ENCODE results near the gene TUT7. TPM values are rescaled to one million over a fixed set of nuclear protein-coding genes. Genes with fewer than 3 reads are reported as not detected.
"Not testable (repeated sequence)": the region's sequence is repeated elsewhere in the genome, so short reads cannot be mapped to it uniquely, and the experiment has no call there.

Gene TUT7, protein sequence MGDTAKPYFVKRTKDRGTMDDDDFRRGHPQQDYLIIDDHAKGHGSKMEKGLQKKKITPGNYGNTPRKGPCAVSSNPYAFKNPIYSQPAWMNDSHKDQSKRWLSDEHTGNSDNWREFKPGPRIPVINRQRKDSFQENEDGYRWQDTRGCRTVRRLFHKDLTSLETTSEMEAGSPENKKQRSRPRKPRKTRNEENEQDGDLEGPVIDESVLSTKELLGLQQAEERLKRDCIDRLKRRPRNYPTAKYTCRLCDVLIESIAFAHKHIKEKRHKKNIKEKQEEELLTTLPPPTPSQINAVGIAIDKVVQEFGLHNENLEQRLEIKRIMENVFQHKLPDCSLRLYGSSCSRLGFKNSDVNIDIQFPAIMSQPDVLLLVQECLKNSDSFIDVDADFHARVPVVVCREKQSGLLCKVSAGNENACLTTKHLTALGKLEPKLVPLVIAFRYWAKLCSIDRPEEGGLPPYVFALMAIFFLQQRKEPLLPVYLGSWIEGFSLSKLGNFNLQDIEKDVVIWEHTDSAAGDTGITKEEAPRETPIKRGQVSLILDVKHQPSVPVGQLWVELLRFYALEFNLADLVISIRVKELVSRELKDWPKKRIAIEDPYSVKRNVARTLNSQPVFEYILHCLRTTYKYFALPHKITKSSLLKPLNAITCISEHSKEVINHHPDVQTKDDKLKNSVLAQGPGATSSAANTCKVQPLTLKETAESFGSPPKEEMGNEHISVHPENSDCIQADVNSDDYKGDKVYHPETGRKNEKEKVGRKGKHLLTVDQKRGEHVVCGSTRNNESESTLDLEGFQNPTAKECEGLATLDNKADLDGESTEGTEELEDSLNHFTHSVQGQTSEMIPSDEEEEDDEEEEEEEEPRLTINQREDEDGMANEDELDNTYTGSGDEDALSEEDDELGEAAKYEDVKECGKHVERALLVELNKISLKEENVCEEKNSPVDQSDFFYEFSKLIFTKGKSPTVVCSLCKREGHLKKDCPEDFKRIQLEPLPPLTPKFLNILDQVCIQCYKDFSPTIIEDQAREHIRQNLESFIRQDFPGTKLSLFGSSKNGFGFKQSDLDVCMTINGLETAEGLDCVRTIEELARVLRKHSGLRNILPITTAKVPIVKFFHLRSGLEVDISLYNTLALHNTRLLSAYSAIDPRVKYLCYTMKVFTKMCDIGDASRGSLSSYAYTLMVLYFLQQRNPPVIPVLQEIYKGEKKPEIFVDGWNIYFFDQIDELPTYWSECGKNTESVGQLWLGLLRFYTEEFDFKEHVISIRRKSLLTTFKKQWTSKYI (N-terminal part only)
- total RNA-seq = 24.0 TPM

- H3K9me3 ChIP-seq (ENCODE audit: control insufficient read depth in 3 of 3, low read length in 3 of 3) = no peaks in the 10 kb centered on the region
- H3K4me1 ChIP-seq (ENCODE audit: control insufficient read depth in 3 of 3, insufficient read depth in 3 of 3, low read length in 3 of 3) = peaks cover 18 to 26% (median 24%) of the 10 kb centered on the region in 3 donors
These were observed at the start of gene TUT7 for GRCh38 chr9:86354011-86354817. TSS of gene TUT7 (minus strand) at chr9:86354410. CDS start at chr9:86353199, 1,211 bp downstream.

GRCh38 chr9:86402591-86402990 lies 48.4 kb upstream of the TUT7 start:
- Histone ChIP-seq H3K9ac (ENCODE audit: low read depth in 1 of 3, low read length in 3 of 3) (no peak overlapping the region), H3K27ac (ENCODE audit: low read depth, low read length) (no peak overlapping the region), H3K27me3 (ENCODE audit: control insufficient read depth in 3 of 3, insufficient read depth in 3 of 3, low read length in 3 of 3) (no peaks in the 10 kb centered on the region), H3K4me1 (ENCODE audit: control insufficient read depth in 3 of 3, insufficient read depth in 3 of 3, low read length in 3 of 3) (peaks cover 6 to 11% (median 9%) of the 10 kb centered on the region in 3 donors), H3K9me3 (ENCODE audit: control insufficient read depth in 3 of 3, low read length in 3 of 3) (no peaks in the 10 kb centered on the region), H3K4me3 (ENCODE audit: low read length in 3 of 3) (no peak overlapping the region), H3K36me3 (ENCODE audit: control insufficient read depth in 3 of 3, insufficient read depth in 3 of 3, low read length in 3 of 3) (no peaks in the 10 kb centered on the region)

More at GRCh38 chr9:86354011-86354817, at the start of gene TUT7:
- H3K36me3 ChIP-seq (ENCODE audit: control insufficient read depth in 3 of 3, insufficient read depth in 3 of 3, low read length in 3 of 3) = no peaks in the 10 kb centered on the region
- peak within 1 kb of the TSS; percentile 97 to 99 (median 98) for H3K9ac ChIP-seq (ENCODE audit: low read depth in 1 of 3, low read length in 3 of 3)
- no peaks in the 10 kb centered on the region for H3K27me3 ChIP-seq (ENCODE audit: control insufficient read depth in 3 of 3, insufficient read depth in 3 of 3, low read length in 3 of 3)
- peak within 1 kb of the TSS; percentile 92 for H3K27ac ChIP-seq (ENCODE audit: low read depth, low read length)
- peak within 1 kb of the TSS; percentile 83 to 99 (median 99) for H3K4me3 ChIP-seq (ENCODE audit: low read length in 3 of 3)

- Histone ChIP-seq H3K9ac (ENCODE audit: low read depth in 1 of 3, low read length in 3 of 3) (no peak overlapping the region), H3K27ac (ENCODE audit: low read depth, low read length) (no peak overlapping the region), H3K4me3 (ENCODE audit: low read length in 3 of 3) (no peak overlapping the region), H3K4me1 (ENCODE audit: control insufficient read depth in 3 of 3, insufficient read depth in 3 of 3, low read length in 3 of 3) (no peaks in the 10 kb centered on the region), H3K9me3 (ENCODE audit: control insufficient read depth in 3 of 3, low read length in 3 of 3) (no peaks in the 10 kb centered on the region), H3K36me3 (ENCODE audit: control insufficient read depth in 3 of 3, insufficient read depth in 3 of 3, low read length in 3 of 3) (no peaks in the 10 kb centered on the region), H3K27me3 (ENCODE audit: control insufficient read depth in 3 of 3, insufficient read depth in 3 of 3, low read length in 3 of 3) (no peaks in the 10 kb centered on the region)
These were observed 42.2 kb upstream of the TUT7 start for GRCh38 chr9:86396412-86396811.

- H3K36me3 ChIP-seq (ENCODE audit: control insufficient read depth in 3 of 3, insufficient read depth in 3 of 3, low read length in 3 of 3); H3K4me3 ChIP-seq (ENCODE audit: low read length in 3 of 3); H3K9me3 ChIP-seq (ENCODE audit: control insufficient read depth in 3 of 3, low read length in 3 of 3); H3K4me1 ChIP-seq (ENCODE audit: control insufficient read depth in 3 of 3, insufficient read depth in 3 of 3, low read length in 3 of 3); H3K27me3 ChIP-seq (ENCODE audit: control insufficient read depth in 3 of 3, insufficient read depth in 3 of 3, low read length in 3 of 3); H3K27ac ChIP-seq (ENCODE audit: low read depth, low read length); H3K9ac ChIP-seq (ENCODE audit: low read depth in 1 of 3, low read length in 3 of 3): not testable (repeated sequence)
These were observed 36.0 kb upstream of the TUT7 start for GRCh38 chr9:86390184-86390583.

DNA sequence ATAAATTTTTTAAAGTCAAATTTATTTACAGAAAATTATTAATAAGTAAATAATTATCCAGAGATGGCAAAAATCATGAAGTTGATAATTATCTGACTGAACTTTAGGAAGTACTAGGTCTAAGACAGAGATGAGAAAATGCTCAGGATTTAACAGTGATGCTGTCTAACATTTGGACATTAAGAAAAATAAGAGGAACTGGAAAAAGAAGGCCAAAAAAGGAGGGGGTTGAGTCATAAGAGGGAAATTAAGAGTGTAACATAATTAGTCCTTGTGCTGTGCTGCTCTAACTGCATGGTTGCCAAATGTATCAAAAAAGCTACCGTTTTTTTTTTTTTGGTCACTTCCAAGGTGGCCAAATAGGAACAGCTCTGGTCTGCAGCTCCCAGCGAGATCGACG lies 35.4 kb upstream of the TUT7 start:
- Histone ChIP-seq H3K4me3 (ENCODE audit: low read length in 3 of 3) (no peak overlapping the region), H3K4me1 (ENCODE audit: control insufficient read depth in 3 of 3, insufficient read depth in 3 of 3, low read length in 3 of 3) (no peaks in the 10 kb centered on the region), H3K9ac (ENCODE audit: low read depth in 1 of 3, low read length in 3 of 3) (no peak overlapping the region), H3K27me3 (ENCODE audit: control insufficient read depth in 3 of 3, insufficient read depth in 3 of 3, low read length in 3 of 3) (peaks cover 0 to 3% (median 3%) of the 10 kb centered on the region in 3 donors), H3K36me3 (ENCODE audit: control insufficient read depth in 3 of 3, insufficient read depth in 3 of 3, low read length in 3 of 3) (no peaks in the 10 kb centered on the region), H3K27ac (ENCODE audit: low read depth, low read length) (no peak overlapping the region), H3K9me3 (ENCODE audit: control insufficient read depth in 3 of 3, low read length in 3 of 3) (peaks cover 0 to 3% (median 0%) of the 10 kb centered on the region in 3 donors)

GRCh38 chr9:86387376-86387775 lies 33.2 kb upstream of the TUT7 start:
- H3K27ac ChIP-seq (ENCODE audit: low read depth, low read length) = no peak overlapping the region
- H3K9me3 ChIP-seq (ENCODE audit: control insufficient read depth in 3 of 3, low read length in 3 of 3) = peaks cover 0 to 3% (median 0%) of the 10 kb centered on the region in 3 donors

GRCh38 chr9:86383000-86383399 lies 28.8 kb upstream of the TUT7 start:
- H3K4me1 ChIP-seq (ENCODE audit: control insufficient read depth in 3 of 3, insufficient read depth in 3 of 3, low read length in 3 of 3) = not testable (repeated sequence)

More at GRCh38 chr9:86387376-86387775, 33.2 kb upstream of the TUT7 start:
- Histone ChIP-seq H3K4me3 (ENCODE audit: low read length in 3 of 3) (no peak overlapping the region), H3K4me1 (ENCODE audit: control insufficient read depth in 3 of 3, insufficient read depth in 3 of 3, low read length in 3 of 3) (no peaks in the 10 kb centered on the region), H3K36me3 (ENCODE audit: control insufficient read depth in 3 of 3, insufficient read depth in 3 of 3, low read length in 3 of 3) (no peaks in the 10 kb centered on the region), H3K9ac (ENCODE audit: low read depth in 1 of 3, low read length in 3 of 3) (no peak overlapping the region), H3K27me3 (ENCODE audit: control insufficient read depth in 3 of 3, insufficient read depth in 3 of 3, low read length in 3 of 3) (peaks cover 0 to 3% (median 3%) of the 10 kb centered on the region in 3 donors)

DNA sequence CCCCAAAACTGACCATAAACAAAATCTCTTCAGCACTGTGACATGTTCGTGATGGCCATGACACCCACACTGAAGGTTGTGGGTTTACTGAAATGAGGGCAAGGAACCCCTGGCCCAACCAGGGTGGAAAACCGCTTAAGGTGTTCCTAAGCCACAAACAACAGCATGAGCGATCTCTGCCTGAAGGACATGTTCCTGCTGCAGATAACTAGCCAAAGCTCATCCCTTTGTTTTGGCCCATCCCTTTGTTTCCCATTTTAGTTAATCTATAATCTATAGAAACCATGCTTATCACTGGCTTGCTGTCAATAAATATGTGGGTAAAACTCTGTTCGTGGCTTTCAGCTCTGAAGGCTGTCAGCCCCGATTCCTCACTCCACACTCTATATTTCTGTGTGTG lies 21.8 kb upstream of the TUT7 start:
- Histone ChIP-seq H3K4me1 (ENCODE audit: control insufficient read depth in 3 of 3, insufficient read depth in 3 of 3, low read length in 3 of 3) (no peaks in the 10 kb centered on the region), H3K4me3 (ENCODE audit: low read length in 3 of 3) (no peak overlapping the region), H3K9ac (ENCODE audit: low read depth in 1 of 3, low read length in 3 of 3) (no peak overlapping the region), H3K9me3 (ENCODE audit: control insufficient read depth in 3 of 3, low read length in 3 of 3) (no peaks in the 10 kb centered on the region), H3K27me3 (ENCODE audit: control insufficient read depth in 3 of 3, insufficient read depth in 3 of 3, low read length in 3 of 3) (no peaks in the 10 kb centered on the region), H3K27ac (ENCODE audit: low read depth, low read length) (no peak overlapping the region), H3K36me3 (ENCODE audit: control insufficient read depth in 3 of 3, insufficient read depth in 3 of 3, low read length in 3 of 3) (no peaks in the 10 kb centered on the region)

More at GRCh38 chr9:86383000-86383399, 28.8 kb upstream of the TUT7 start:
- not testable (repeated sequence) for H3K9me3 ChIP-seq (ENCODE audit: control insufficient read depth in 3 of 3, low read length in 3 of 3); H3K27me3 ChIP-seq (ENCODE audit: control insufficient read depth in 3 of 3, insufficient read depth in 3 of 3, low read length in 3 of 3); H3K36me3 ChIP-seq (ENCODE audit: control insufficient read depth in 3 of 3, insufficient read depth in 3 of 3, low read length in 3 of 3); H3K4me3 ChIP-seq (ENCODE audit: low read length in 3 of 3); H3K27ac ChIP-seq (ENCODE audit: low read depth, low read length); H3K9ac ChIP-seq (ENCODE audit: low read depth in 1 of 3, low read length in 3 of 3)

GRCh38 chr9:86369810-86370209 lies 15.6 kb upstream of the TUT7 start:
- peaks cover 2 to 8% (median 3%) of the 10 kb centered on the region in 3 donors for H3K9me3 ChIP-seq (ENCODE audit: control insufficient read depth in 3 of 3, low read length in 3 of 3)
- H3K9ac ChIP-seq (ENCODE audit: low read depth in 1 of 3, low read length in 3 of 3) = no peak overlapping the region
- H3K4me3 ChIP-seq (ENCODE audit: low read length in 3 of 3) = no peak overlapping the region
- no peak overlapping the region for H3K27ac ChIP-seq (ENCODE audit: low read depth, low read length)
- no peaks in the 10 kb centered on the region for H3K36me3 ChIP-seq (ENCODE audit: control insufficient read depth in 3 of 3, insufficient read depth in 3 of 3, low read length in 3 of 3)
- H3K27me3 ChIP-seq (ENCODE audit: control insufficient read depth in 3 of 3, insufficient read depth in 3 of 3, low read length in 3 of 3) = no peaks in the 10 kb centered on the region
- H3K4me1 ChIP-seq (ENCODE audit: control insufficient read depth in 3 of 3, insufficient read depth in 3 of 3, low read length in 3 of 3) = no peaks in the 10 kb centered on the region
